CD8-positive, alpha-beta memory T cell (primary cell): Measurements from ENCODE around the gene LIN52. TPM values are rescaled to one million over a fixed set of nuclear protein-coding genes. Genes with fewer than 3 reads are reported as not detected.
A peak's percentile ranks its signal among the peaks of the same experiment; 100 is the strongest.

ENCODE experiments used
- CTCF ChIA-PET: fragments of 350-600 bp; sonication (Branson Sonifier 250); formaldehyde crosslinking; loops from one replicate; lab custom pipeline; 2021; ENCODE audit warnings: antibody characterized with exemption; lab: Charles Lee
- POLR2A ChIA-PET: fragments of 350-600 bp; sonication (Branson Sonifier 250); formaldehyde crosslinking; loops from one replicate; lab custom pipeline; 2021; ENCODE audit warnings: antibody characterized with exemption; lab: Charles Lee
- DNase-seq, 5 donors: peaks; one replicate each; pipeline versions ENCODE4 v3.0.0 to v3.0.0-alpha.2; 2020 to 2022; ENCODE audit warnings: mixed read lengths in 1 of 5
- H3K27ac ChIP-seq: one replicate; pipeline ENCODE4 v1.7.0; 2013; ENCODE audit warnings: low read depth, mild to moderate bottlenecking, low read length, moderate library complexity
- H3K27me3 ChIP-seq: 2 replicates; pipeline ENCODE4 v1.7.0; 2013; ENCODE audit warnings: low read length, mild to moderate bottlenecking; ENCODE audit not compliant: insufficient read depth, poor library complexity, severe bottlenecking
- H3K36me3 ChIP-seq: 2 replicates; pipeline ENCODE4 v1.7.0; 2013; ENCODE audit warnings: mild to moderate bottlenecking, low read length, moderate library complexity; ENCODE audit not compliant: insufficient read depth
- H3K4me1 ChIP-seq: 2 replicates; pipeline ENCODE4 v1.7.0; 2013; ENCODE audit warnings: mild to moderate bottlenecking, low read length, moderate library complexity; ENCODE audit not compliant: insufficient read depth
- H3K4me3 ChIP-seq: 2 replicates; pipeline ENCODE4 v1.7.0; 2013; ENCODE audit warnings: mild to moderate bottlenecking, low read length
- H3K9me3 ChIP-seq: 2 replicates; pipeline ENCODE4 v1.7.0; 2013; ENCODE audit warnings: mild to moderate bottlenecking, low read length
- H3K27ac Mint-ChIP-seq, 8 donors: one replicate each; pipeline ENCODE4 v1.8.0; 2020 to 2021; ENCODE audit warnings: mixed read lengths in 8 of 8, mild to moderate bottlenecking in 6 of 8, inconsistent platforms in 3 of 8, moderate library complexity in 3 of 8
- H3K27me3 Mint-ChIP-seq, 2 donors: one replicate each; pipeline ENCODE4 v1.8.0; 2020 to 2021; ENCODE audit warnings: mixed read lengths in 2 of 2, mild to moderate bottlenecking in 1 of 2, moderate library complexity in 1 of 2
- H3K36me3 Mint-ChIP-seq, 3 donors: one replicate each; pipeline ENCODE4 v1.8.0; 2020 to 2021; ENCODE audit warnings: mixed read lengths in 3 of 3, inconsistent platforms in 1 of 3, mild to moderate bottlenecking in 1 of 3
- H3K4me1 Mint-ChIP-seq, 3 donors: one replicate each; pipeline ENCODE4 v1.8.0; 2020 to 2021; ENCODE audit warnings: mixed read lengths in 3 of 3, inconsistent platforms in 1 of 3, mild to moderate bottlenecking in 1 of 3
- H3K4me3 Mint-ChIP-seq, 7 donors: one replicate each; pipeline ENCODE4 v1.8.0; 2020 to 2021; ENCODE audit warnings: mixed read lengths in 7 of 7, mild to moderate bottlenecking in 6 of 7, moderate library complexity in 4 of 7, inconsistent platforms in 2 of 7
- H3K9me3 Mint-ChIP-seq, 5 donors: one replicate each; pipeline ENCODE4 v1.8.0; 2020 to 2022; ENCODE audit warnings: mixed read lengths in 5 of 5, mild to moderate bottlenecking in 3 of 5, moderate library complexity in 2 of 5, inconsistent platforms in 1 of 5
- polyA plus RNA-seq: library from polyadenylated mRNA; unstranded; fragments of 300-500 nt; fragmentation: Illumina TruSeq; gene quantifications from one replicate; pipeline ENCODE4 v1.2.3, GENCODE V29; 2021
- total RNA-seq, 2 experiments: library from RNA; stranded (reverse); gene quantifications; one replicate each; pipeline ENCODE4 v1.2.3, GENCODE V29; 2021

The LIN52 gene
- total and polyA plus RNA-seq, 3 experiments from 2014 or later = 13.9 to 19.3 (median 17.7) TPM

GRCh38 chr14:74249433-74250375 is 164.9 kb downstream of the LIN52 start:
- peaks cover 17% of the 10 kb centered on the region for H3K27me3 ChIP-seq
- H3K36me3 Mint-ChIP-seq = no peaks in the 10 kb centered on the region
- DNase-seq = no peak
- peaks cover 28 to 51% of the 10 kb centered on the region in 2 donors for H3K27me3 Mint-ChIP-seq
- ChIA-PET POLR2A (no interaction called here), CTCF (interaction anchor here (0.6 to 4.1 kb wide), 4 partner anchors 8 to 1347 kb away, joined by 3 to 23 read pairs (median 5); partner anchors contain the start of gene VSX2)
- H3K27ac ChIP-seq = no peak overlapping the region
- H3K36me3 ChIP-seq = no peaks in the 10 kb centered on the region
- H3K4me3 ChIP-seq = no peak overlapping the region
- H3K4me1 ChIP-seq = peaks cover 7% of the 10 kb centered on the region
- peaks cover 6 to 7% (median 7%) of the 10 kb centered on the region in 3 donors for H3K4me1 Mint-ChIP-seq
- H3K9me3 Mint-ChIP-seq = no peaks in the 10 kb centered on the region
- H3K9me3 ChIP-seq = no peaks in the 10 kb centered on the region
- H3K27ac Mint-ChIP-seq = no peak overlapping the region
- peak overlapping the region in 1 of 7 donors; percentile 5 for H3K4me3 Mint-ChIP-seq

Other genes with a start within 250 kb of the LIN52 start
- gene PTGR2, start 233.1 kb upstream of the LIN52 start, total RNA-seq = 1 to 10 TPM; 3.3 to 4.2 TPM
- 3.0 TPM for gene PTGR2, start 233.1 kb upstream of the LIN52 start, polyA plus RNA-seq
- 10 to 100 TPM; 65.2 to 72.4 TPM for gene ZNF410, start 198.1 kb upstream of the LIN52 start, total RNA-seq
- gene ZNF410, start 198.1 kb upstream of the LIN52 start, polyA plus RNA-seq = 76.4 TPM
- gene FAM161B, start 134.9 kb upstream of the LIN52 start, total RNA-seq = 1 to 10 TPM; 1.7 to 2.1 TPM
- gene FAM161B, start 134.9 kb upstream of the LIN52 start, polyA plus RNA-seq = 3.3 TPM
- 10 to 100 TPM; 20.9 to 22.1 TPM for gene COQ6, start 134.7 kb upstream of the LIN52 start, total RNA-seq
- gene COQ6, start 134.7 kb upstream of the LIN52 start, polyA plus RNA-seq = 18.5 TPM
- 10 to 100 TPM; 12.4 to 13.3 TPM for gene ENTPD5, start 65.7 kb upstream of the LIN52 start, total RNA-seq
- 8.5 TPM for gene ENTPD5, start 65.7 kb upstream of the LIN52 start, polyA plus RNA-seq
- 1 to 10 TPM; 1.3 to 1.9 TPM for gene BBOF1, start 65.6 kb upstream of the LIN52 start, total RNA-seq
- 4.9 TPM for gene BBOF1, start 65.6 kb upstream of the LIN52 start, polyA plus RNA-seq
- gene ALDH6A1, start 503 bp upstream of the LIN52 start, total RNA-seq = 10 to 100 TPM; 10.6 to 12.5 TPM
- 26.0 TPM for gene ALDH6A1, start 503 bp upstream of the LIN52 start, polyA plus RNA-seq
- not detected for gene VSX2, start 154.5 kb downstream of the LIN52 start, total RNA-seq
- gene VSX2, start 154.5 kb downstream of the LIN52 start, polyA plus RNA-seq = not detected
- 10 to 100 TPM; 38.2 to 40.5 TPM for gene ABCD4, start 218.0 kb downstream of the LIN52 start, total RNA-seq
- gene ABCD4, start 218.0 kb downstream of the LIN52 start, polyA plus RNA-seq = 25.0 TPM